Measurements from ENCODE around the gene SPAG8. TPM values are rescaled to one million over a fixed set of nuclear protein-coding genes. Genes with fewer than 3 reads are reported as not detected.

Gene SPAG8
- total and polyA plus RNA-seq, 10 of the 15 experiments (the other 5 are each of a cell fraction or from before 2014, with no cell fraction given), result 0.40 to 1.1 (median 0.72) TPM

DNA sequence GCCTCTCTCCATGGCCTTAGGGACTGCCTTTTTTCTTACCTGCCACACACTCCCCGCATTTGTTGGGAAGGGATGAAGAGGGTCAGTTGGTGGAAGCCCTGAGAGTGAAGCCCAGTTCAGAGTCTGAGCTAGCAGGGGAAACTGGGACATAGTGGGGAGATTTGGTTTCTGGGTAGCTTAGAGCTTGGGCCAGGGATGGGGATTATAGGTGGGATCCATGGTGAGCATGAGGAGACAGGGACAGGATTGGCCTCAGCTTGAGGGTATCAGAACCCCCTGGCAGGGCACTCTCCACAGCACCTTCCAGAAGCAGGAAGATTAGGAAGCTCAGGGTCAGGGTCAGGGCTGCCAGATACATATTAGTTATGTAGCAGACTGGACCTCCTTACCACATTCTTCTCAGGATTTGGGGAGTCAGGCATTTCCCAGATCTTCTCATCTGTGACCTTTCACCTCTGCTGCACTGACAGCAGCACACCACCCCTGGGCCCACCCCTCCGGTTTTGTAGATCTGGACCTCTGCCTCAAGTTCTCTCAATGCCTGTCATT, 40.3 kb upstream of the SPAG8 start:
- FAIRE-seq (no peak), ATAC-seq (no peak), DNase-seq (ENCODE audit: low read depth, low spot score) (no peak)
- in situ Hi-C loops (cut with MboI), result no loop called here
- no peak overlapping the region for H3K9ac ChIP-seq (ENCODE audit: control insufficient read depth, insufficient read depth, low read length)
- peaks cover 13% of the 10 kb centered on the region for H3K4me1 ChIP-seq (ENCODE audit: control insufficient read depth, insufficient read depth, low read length)
- H3K4me3 ChIP-seq, result no peak overlapping the region
- H3K9me3 ChIP-seq (replicated peaks; ENCODE audit: control insufficient read depth, insufficient read depth, low read length), result no peaks in the 10 kb centered on the region
- no peaks in the 10 kb centered on the region for H3K79me2 ChIP-seq (ENCODE audit: control insufficient read depth, insufficient read depth, low read length)
- 65% methylated on average over 2 of the region's 2 CpGs for WGBS (ENCODE audit: insufficient coverage, insufficient replicate concordance, low lambda C conversion rate, missing lambda C conversion rate)
- ChIA-PET POLR2A (no interaction called here), SMC1A (ENCODE audit: uncharacterized antibody, unreplicated experiment) (interaction anchor here (0.9 to 1.6 kb wide), 5 partner anchors 11 to 36 kb away, joined by 3 to 5 read pairs (median 5); no protein-coding TSS in a partner anchor), RAD21 (ENCODE audit: unreplicated experiment) (interaction anchor here (0.7 to 1.4 kb wide), 2 partner anchors 12 to 26 kb away, joined by 3 to 4 read pairs; no protein-coding TSS in a partner anchor), CTCF (interaction anchor here (0.7 to 2.3 kb wide), 7 partner anchors 9 to 155 kb away, joined by 3 to 14 read pairs (median 4); no protein-coding TSS in a partner anchor)
- BruUV-seq (replicated peaks), result no TSS peak
- no peaks in the 10 kb centered on the region for H3K36me3 ChIP-seq (ENCODE audit: control insufficient read depth in 2 of 2, insufficient read depth in 2 of 2, low read length in 1 of 2)
- H2AFZ ChIP-seq (ENCODE audit: control insufficient read depth, low read depth, low read length), result no peak overlapping the region
- H3K4me2 ChIP-seq (ENCODE audit: control insufficient read depth, insufficient read depth), result no peak overlapping the region
- H3K27me3 ChIP-seq (replicated peaks in 1 of 2; ENCODE audit: control insufficient read depth in 2 of 2, insufficient read depth in 2 of 2, low read length in 1 of 2), result no peaks in the 10 kb centered on the region
- intact Hi-C loops (cut with micrococcal nuclease; ENCODE audit: unreplicated experiment), result no loop called here
- TF ChIP-seq, protein P1, sequence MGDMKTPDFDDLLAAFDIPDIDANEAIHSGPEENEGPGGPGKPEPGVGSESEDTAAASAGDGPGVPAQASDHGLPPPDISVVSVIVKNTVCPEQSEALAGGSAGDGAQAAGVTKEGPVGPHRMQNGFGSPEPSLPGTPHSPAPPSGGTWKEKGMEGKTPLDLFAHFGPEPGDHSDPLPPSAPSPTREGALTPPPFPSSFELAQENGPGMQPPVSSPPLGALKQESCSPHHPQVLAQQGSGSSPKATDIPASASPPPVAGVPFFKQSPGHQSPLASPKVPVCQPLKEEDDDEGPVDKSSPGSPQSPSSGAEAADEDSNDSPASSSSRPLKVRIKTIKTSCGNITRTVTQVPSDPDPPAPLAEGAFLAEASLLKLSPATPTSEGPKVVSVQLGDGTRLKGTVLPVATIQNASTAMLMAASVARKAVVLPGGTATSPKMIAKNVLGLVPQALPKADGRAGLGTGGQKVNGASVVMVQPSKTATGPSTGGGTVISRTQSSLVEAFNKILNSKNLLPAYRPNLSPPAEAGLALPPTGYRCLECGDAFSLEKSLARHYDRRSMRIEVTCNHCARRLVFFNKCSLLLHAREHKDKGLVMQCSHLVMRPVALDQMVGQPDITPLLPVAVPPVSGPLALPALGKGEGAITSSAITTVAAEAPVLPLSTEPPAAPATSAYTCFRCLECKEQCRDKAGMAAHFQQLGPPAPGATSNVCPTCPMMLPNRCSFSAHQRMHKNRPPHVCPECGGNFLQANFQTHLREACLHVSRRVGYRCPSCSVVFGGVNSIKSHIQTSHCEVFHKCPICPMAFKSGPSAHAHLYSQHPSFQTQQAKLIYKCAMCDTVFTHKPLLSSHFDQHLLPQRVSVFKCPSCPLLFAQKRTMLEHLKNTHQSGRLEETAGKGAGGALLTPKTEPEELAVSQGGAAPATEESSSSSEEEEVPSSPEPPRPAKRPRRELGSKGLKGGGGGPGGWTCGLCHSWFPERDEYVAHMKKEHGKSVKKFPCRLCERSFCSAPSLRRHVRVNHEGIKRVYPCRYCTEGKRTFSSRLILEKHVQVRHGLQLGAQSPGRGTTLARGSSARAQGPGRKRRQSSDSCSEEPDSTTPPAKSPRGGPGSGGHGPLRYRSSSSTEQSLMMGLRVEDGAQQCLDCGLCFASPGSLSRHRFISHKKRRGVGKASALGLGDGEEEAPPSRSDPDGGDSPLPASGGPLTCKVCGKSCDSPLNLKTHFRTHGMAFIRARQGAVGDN (IDR thresholded peaks at IDR 0.05), result no peak
- TF ChIP-seq TCF3 (IDR thresholded peaks at IDR 0.05; ENCODE audit: borderline replicate concordance, insufficient read depth, low read depth, low read length), result no peak
- TF ChIP-seq NBN (IDR thresholded peaks at IDR 0.05), result no peak
- TF ChIP-seq TCF12 (IDR thresholded peaks at IDR 0.05; ENCODE audit: low read depth, low read length), result no peak
- TF ChIP-seq SP1 (IDR thresholded peaks at IDR 0.05; ENCODE audit: low read depth, low read length), result no peak
- no peak for TF ChIP-seq ATF7 (IDR thresholded peaks at IDR 0.05; ENCODE audit: low read depth)
- TF ChIP-seq RFX5 (IDR thresholded peaks at IDR 0.05; ENCODE audit: low read depth, low read length), result no peak
- TF ChIP-seq PAX8 (IDR thresholded peaks at IDR 0.05), result no peak
- TF ChIP-seq, protein P2, sequence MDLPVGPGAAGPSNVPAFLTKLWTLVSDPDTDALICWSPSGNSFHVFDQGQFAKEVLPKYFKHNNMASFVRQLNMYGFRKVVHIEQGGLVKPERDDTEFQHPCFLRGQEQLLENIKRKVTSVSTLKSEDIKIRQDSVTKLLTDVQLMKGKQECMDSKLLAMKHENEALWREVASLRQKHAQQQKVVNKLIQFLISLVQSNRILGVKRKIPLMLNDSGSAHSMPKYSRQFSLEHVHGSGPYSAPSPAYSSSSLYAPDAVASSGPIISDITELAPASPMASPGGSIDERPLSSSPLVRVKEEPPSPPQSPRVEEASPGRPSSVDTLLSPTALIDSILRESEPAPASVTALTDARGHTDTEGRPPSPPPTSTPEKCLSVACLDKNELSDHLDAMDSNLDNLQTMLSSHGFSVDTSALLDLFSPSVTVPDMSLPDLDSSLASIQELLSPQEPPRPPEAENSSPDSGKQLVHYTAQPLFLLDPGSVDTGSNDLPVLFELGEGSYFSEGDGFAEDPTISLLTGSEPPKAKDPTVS (IDR thresholded peaks at IDR 0.05; ENCODE audit: low read depth, low read length), result no peak
- no peaks in the 10 kb centered on the region for H4K20me1 ChIP-seq (ENCODE audit: control insufficient read depth, insufficient read depth)
- H3K27ac ChIP-seq (ENCODE audit: control insufficient read depth, insufficient read depth), result no peak overlapping the region

Data from GM12878 (cell line).